Muscle of back (tissue), 13 donors: ENCODE results near the gene LY6G6F. TPM values are rescaled to one million over a fixed set of nuclear protein-coding genes. Genes with fewer than 3 reads are reported as not detected.

Experiments used
- DNase-seq, 3 donors: peaks; one replicate each; pipeline versions ENCODE4 v3.0.0 to v3.0.0-alpha.2; 2013
- long read RNA-seq, 9 donors: transcript quantifications; one replicate each; lab custom pipeline, GENCODE V29; 2026
- polyA plus RNA-seq, 10 donors: library from polyadenylated mRNA; unstranded; fragments of 120-200 nt; gene quantifications; one replicate each; pipeline ENCODE4 v1.2.1, GENCODE V29; 2013; ENCODE audit not compliant: insufficient read length in 10 of 10

Gene LY6G6F, protein sequence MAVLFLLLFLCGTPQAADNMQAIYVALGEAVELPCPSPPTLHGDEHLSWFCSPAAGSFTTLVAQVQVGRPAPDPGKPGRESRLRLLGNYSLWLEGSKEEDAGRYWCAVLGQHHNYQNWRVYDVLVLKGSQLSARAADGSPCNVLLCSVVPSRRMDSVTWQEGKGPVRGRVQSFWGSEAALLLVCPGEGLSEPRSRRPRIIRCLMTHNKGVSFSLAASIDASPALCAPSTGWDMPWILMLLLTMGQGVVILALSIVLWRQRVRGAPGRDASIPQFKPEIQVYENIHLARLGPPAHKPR
- under 1 TPM in 3 of 10 donors, not detected in 7; 0.17 to 0.38 (median 0.20) TPM for polyA plus RNA-seq
- long read RNA-seq, donor 1 = 0 reads
- long read RNA-seq, donor 2 = 0 reads
- long read RNA-seq, donor 3 = 0 reads
- long read RNA-seq, donor 4 = 0 reads
- long read RNA-seq, donor 5 = 0 reads
- long read RNA-seq, donor 6 = 0 reads
- long read RNA-seq, donor 7 = 0 reads
- long read RNA-seq, donor 8 = 0 reads
- long read RNA-seq, donor 9 = 0 reads

DNA sequence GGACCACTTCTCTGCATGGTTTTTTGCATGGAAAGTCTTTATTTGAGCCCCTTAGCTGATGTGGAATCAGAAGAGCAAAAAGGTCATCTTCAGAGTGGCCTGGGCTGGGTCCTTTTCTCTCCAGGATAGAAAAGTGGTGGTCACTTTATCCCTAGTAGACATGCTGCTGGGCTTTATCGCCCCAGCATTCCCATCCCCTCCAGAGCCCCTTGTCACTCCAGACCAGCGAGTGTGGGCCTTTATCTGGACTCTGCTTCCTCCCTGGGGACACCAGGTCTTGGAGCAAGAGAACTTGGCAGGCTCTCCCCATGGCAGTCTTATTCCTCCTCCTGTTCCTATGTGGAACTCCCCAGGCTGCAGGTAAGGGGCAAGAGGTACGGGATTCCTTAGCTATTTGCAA, at the start of gene LY6G6F:
Gene LY6G6F (plus strand): TSS at position 268 of the 400 bp plus-strand sequence. CDS start 41 bp downstream, at position 309.
- DNase-seq = no peak

- DNase-seq = no peak
Observed at GRCh38 chr6:31657406-31658157, 49.1 kb upstream of the LY6G6F start.

GRCh38 chr6:31658158-31658688, 48.4 kb upstream of the LY6G6F start:
- DNase-seq = no peak

- no peak for DNase-seq
Observed at GRCh38 chr6:31658983-31659648, 47.5 kb upstream of the LY6G6F start.

DNA sequence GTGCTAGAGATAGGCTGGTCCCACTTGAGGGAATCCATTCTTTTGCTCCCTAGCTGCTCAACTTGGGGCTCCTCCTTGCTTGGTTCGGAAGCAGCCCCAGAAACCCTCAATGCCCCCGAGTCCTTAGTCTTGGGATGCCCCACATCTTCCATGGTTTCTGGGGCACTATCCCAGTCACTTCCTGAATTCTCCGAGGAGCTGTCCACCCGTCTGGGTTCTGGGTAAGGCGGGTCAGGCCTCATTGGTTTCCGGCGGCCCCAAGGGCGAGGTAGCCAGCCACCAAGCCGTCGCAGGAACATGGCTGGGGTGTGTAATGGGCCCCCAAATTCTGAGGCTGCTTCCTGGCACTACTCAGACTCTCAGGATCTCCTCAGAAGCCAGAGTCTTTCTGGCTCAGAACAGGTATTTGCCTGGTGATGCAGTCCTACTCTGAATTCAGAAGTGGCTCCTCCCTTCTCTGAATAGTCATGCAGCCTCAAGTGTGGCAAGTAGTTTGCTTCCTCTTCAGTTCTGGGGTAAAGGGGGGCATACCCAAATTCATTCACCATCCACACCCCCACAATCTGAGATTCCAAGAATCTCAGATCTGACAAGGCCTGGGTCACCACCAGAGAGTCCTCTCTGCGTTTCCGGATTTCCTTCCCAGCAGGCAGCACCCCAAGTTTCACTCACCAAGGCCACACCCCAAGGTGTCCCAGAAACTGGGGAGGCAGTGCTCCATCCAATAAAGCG, 46.9 kb upstream of the LY6G6F start:
- DNase-seq = peak in 1 of 3 donors; percentile 37

DNA sequence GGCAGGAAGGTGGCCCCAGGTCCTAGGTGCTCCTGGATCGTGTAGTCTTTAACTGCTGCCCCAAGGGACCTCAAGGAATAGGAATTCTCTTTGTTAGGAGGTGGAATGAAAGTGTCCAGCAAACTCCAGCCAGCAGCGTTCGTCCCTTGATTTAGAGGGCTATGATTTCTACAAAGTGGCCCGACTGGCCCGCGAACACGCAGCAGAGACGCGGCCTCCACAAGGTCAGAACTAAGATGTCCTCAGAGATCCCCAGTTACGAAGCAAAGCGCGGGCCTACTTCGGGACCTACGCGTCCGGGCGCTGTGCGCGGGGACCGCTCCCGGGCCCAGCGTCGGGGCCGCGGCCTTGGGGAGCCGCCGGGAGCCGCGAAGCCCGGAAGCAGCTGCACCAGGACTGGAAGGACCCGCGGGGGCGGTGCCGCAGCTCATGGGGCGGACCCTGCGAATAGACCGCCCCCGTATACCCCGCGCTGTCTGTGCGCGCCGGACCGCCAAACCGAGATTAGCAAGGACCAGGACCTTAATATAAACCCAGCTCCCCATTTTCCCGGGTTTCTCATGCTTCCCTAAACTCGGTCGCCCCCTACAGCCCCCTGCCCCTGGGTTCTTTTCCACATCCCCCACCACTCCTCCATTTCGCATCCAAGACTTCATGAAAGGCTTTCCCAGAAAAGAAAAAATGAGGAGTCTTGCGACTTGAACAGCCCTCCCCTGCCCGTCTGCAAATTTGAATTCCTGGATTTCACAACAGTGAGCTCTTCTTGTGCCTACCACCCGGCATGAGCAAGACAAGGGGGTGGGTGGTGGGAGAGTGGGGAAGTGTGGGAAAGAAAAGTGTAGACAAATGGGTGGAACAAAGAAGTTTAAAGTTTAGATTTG, 46.0 kb upstream of the LY6G6F start, which contains the start of gene C6orf47:
Gene C6orf47 (minus strand): TSS at position 398 of the 881 bp plus-strand sequence. CDS start 831 bp downstream, outside the sequence.
- peak; percentile 83 to 95 (median 90) for DNase-seq

- DNase-seq = no peak
Observed at GRCh38 chr6:31661262-31662123, 45.2 kb upstream of the LY6G6F start.

GRCh38 chr6:31662124-31662723, 44.4 kb upstream of the LY6G6F start:
- DNase-seq = no peak

GRCh38 chr6:31663126-31663960, 43.3 kb upstream of the LY6G6F start:
- DNase-seq = no peak

DNA sequence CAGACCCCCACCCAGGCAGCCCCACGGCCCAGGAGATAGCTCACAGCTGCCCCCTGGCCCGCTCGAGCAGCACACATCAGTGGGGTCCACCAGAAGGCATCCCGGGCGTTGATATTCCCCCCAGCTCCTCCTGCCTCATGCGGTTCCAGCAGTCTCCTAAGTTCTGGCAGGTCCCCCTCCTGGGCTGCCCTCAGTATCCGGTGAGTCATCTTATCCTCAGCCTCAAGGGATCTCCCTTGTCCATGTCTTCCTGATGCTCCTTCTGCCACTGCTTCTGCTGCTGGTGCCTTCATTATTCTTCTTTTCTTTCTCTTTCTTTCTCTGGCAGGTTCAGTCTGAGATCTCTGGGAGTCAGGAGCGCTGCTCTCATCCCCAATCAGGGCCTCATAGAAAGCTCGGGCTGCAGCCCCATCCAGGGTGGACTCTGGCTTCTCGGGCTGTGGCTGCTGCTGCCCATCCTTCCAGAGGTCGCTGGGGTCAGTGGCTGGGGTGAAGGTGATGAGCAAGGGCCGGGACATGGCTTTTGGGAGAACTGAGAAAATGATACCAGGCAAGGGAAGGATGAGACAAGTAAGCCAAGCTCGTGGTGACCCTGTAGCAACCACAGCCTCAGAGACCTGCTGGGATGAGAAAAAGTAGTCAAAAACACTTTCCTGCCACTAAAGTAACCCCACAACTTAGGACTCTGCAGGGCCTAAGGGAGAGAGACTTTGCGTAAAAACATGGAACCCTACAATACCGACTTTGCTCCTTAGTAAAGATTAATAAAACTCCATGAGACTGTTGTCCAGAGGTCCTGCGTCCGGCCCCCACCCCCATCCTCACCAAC, 42.5 kb upstream of the LY6G6F start:
- peak in 2 of 3 donors; percentile 53 to 72 for DNase-seq

- peak; percentile 97 to 99 (median 97) for DNase-seq
Observed at GRCh38 chr6:31664790-31665500, 41.7 kb upstream of the LY6G6F start, which contains the start of gene GPANK1. TSS of gene GPANK1 (minus strand) at chr6:31664997. CDS start at chr6:31664478, 519 bp downstream.

- DNase-seq = peak; percentile 98 to 99 (median 99)
Observed at GRCh38 chr6:31665501-31666336, 40.9 kb upstream of the LY6G6F start, which contains the start of gene CSNK2B. TSS of gene CSNK2B (plus strand) at chr6:31666080. CDS start at chr6:31666832, 752 bp downstream.

- peak in 1 of 3 donors; percentile 20 for DNase-seq
Observed at GRCh38 chr6:31666337-31666965, 40.2 kb upstream of the LY6G6F start.

DNA sequence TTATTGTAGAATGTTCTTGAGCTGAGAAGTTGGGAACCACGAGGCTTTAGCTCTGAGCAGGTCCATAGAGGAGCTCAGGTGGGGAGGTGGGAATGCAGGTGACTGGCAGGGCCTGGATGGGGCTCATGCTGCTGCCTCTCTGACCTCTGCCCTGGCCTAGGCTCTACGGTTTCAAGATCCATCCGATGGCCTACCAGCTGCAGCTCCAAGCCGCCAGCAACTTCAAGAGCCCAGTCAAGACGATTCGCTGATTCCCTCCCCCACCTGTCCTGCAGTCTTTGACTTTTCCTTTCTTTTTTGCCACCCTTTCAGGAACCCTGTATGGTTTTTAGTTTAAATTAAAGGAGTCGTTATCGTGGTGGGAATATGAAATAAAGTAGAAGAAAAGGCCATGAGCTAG, 37.0 kb upstream of the LY6G6F start, which contains the start of gene LY6G5B:
Gene LY6G5B (plus strand): TSS at position 301 of the 400 bp plus-strand sequence. CDS start 975 bp downstream, outside the sequence.
- no peak for DNase-seq
